PFSK-1 (cell line): ENCODE measurements around the gene CRTAC1.

Experiments
- FOXP2 ChIP-seq: optimal IDR thresholded peaks from 2 replicates; pipeline ENCODE3; 2011; ENCODE audit warnings: borderline replicate concordance, control low read depth, inconsistent platforms; ENCODE audit not compliant: insufficient read depth; ENCODE audit errors: extremely low read length, extremely low read depth
- POLR2AphosphoS5 ChIP-seq: IDR thresholded peaks from 2 replicates; pipeline ENCODE4 v1.6.1; 2012; ENCODE audit warnings: low read depth, mild to moderate bottlenecking, control low read depth, low read length, moderate library complexity
- SIN3A ChIP-seq: IDR thresholded peaks from 2 replicates; pipeline ENCODE4 v1.6.1; 2012; ENCODE audit warnings: mild to moderate bottlenecking, low read length, moderate library complexity, borderline replicate concordance; ENCODE audit not compliant: insufficient read depth
- TAF1 ChIP-seq: IDR thresholded peaks from 2 replicates; pipeline ENCODE4 v1.6.1; 2012; ENCODE audit warnings: low read length, control low read depth, borderline replicate concordance; ENCODE audit not compliant: insufficient read depth
- TF ChIP-seq, protein P1 (sequence below), 2 experiments: IDR thresholded peaks; 2 replicates each; pipeline versions ENCODE4 v1.6.1 to v1.8.0; 2011 to 2012; ENCODE audit warnings: low read depth in 2 of 2, low read length in 2 of 2, control low read depth in 1 of 2, inconsistent platforms in 1 of 2, mild to moderate bottlenecking in 1 of 2, moderate library complexity in 1 of 2; ENCODE audit not compliant: insufficient read depth in 1 of 2

Gene CRTAC1

DNA sequence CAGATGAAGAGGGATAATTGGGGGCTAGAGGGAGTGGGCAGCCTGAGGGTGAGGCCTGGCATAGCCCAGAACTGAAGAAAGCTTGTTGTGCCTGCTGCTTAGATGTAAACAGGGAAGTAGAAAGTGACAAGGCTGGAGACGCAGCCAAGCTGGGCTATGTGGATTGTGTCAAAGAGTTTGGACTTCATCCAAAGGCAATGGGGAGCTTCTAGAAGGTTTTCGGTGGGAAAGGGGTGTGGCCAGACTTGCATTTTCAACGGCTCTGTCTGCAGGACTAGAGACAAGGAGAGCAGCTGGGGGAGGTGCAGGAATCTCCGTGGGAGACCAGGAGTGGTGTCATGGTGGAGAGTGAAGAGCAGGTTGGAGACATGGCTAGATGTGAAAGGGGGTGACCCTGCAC is 132.0 kb downstream of the CRTAC1 start:
- TF ChIP-seq, protein P1, sequence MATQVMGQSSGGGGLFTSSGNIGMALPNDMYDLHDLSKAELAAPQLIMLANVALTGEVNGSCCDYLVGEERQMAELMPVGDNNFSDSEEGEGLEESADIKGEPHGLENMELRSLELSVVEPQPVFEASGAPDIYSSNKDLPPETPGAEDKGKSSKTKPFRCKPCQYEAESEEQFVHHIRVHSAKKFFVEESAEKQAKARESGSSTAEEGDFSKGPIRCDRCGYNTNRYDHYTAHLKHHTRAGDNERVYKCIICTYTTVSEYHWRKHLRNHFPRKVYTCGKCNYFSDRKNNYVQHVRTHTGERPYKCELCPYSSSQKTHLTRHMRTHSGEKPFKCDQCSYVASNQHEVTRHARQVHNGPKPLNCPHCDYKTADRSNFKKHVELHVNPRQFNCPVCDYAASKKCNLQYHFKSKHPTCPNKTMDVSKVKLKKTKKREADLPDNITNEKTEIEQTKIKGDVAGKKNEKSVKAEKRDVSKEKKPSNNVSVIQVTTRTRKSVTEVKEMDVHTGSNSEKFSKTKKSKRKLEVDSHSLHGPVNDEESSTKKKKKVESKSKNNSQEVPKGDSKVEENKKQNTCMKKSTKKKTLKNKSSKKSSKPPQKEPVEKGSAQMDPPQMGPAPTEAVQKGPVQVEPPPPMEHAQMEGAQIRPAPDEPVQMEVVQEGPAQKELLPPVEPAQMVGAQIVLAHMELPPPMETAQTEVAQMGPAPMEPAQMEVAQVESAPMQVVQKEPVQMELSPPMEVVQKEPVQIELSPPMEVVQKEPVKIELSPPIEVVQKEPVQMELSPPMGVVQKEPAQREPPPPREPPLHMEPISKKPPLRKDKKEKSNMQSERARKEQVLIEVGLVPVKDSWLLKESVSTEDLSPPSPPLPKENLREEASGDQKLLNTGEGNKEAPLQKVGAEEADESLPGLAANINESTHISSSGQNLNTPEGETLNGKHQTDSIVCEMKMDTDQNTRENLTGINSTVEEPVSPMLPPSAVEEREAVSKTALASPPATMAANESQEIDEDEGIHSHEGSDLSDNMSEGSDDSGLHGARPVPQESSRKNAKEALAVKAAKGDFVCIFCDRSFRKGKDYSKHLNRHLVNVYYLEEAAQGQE (IDR thresholded peaks at IDR 0.05; ENCODE audit: insufficient read depth in 1 of 2, low read depth in 2 of 2, low read length in 2 of 2): no peak
- no peak for TF ChIP-seq TAF1
- no peak for TF ChIP-seq POLR2AphosphoS5
- no peak for TF ChIP-seq SIN3A
- no peak for TF ChIP-seq FOXP2

- no peak for TF ChIP-seq SIN3A
- TF ChIP-seq TAF1: no peak
- TF ChIP-seq FOXP2: no peak
- TF ChIP-seq, protein P1 (IDR thresholded peaks at IDR 0.05; ENCODE audit: insufficient read depth in 1 of 2, low read depth in 2 of 2, low read length in 2 of 2): no peak
- TF ChIP-seq POLR2AphosphoS5: no peak
Measured at GRCh38 chr10:97896756-97897358, 133.6 kb downstream of the CRTAC1 start.

GRCh38 chr10:97895915-97896314 is 134.5 kb downstream of the CRTAC1 start:
- no peak for TF ChIP-seq SIN3A
- no peak for TF ChIP-seq TAF1
- no peak for TF ChIP-seq FOXP2
- TF ChIP-seq, protein P1 (IDR thresholded peaks at IDR 0.05; ENCODE audit: insufficient read depth in 1 of 2, low read depth in 2 of 2, low read length in 2 of 2): no peak
- no peak for TF ChIP-seq POLR2AphosphoS5

DNA sequence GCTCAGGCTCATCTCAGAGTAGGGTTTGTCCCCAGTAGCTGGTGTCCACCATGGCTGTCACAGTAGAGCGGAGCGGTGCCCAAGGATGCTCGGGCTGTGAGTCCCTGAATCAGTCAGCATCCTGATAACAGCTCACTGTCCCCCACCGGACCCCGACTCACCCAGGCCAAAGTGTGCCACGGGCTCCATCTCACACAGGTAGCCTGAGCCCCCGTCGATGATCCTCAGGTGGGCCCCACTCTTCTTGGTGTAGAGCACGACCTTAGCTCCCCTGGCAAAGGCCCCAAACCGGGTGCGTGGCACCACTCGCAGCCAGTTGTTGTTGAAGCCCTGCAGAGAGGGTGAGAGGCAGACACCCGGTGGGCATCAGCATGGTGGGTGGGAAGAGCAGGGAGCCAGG is 135.3 kb downstream of the CRTAC1 start:
- TF ChIP-seq POLR2AphosphoS5 (no peak), TAF1 (no peak), FOXP2 (no peak), SIN3A (no peak)
- TF ChIP-seq, protein P1 (IDR thresholded peaks at IDR 0.05; ENCODE audit: insufficient read depth in 1 of 2, low read depth in 2 of 2, low read length in 2 of 2): no peak
